IMR-90 (cell line): ENCODE data around the gene GRB14. TPM values are rescaled to one million over a fixed set of nuclear protein-coding genes. Genes with fewer than 3 reads are reported as not detected.

Experiments
- ATAC-seq: fragments of 200-7000 bp; cut with Tn5 transposase; 2 replicates; pipeline ENCODE4 v1.9.1; 2020; ENCODE audit warnings: low read depth, mild to moderate bottlenecking, moderate library complexity
- BruUV-seq: library from RNA; stranded (reverse); fragments of 400-500 nt; replicated peaks from 2 replicates; lab custom pipeline; 2021; lab: Mats Ljungman, UMichigan
- CTCF ChIA-PET: fragments of 300-600 bp; formaldehyde crosslinking; extraction: SDS; loops from one replicate; lab custom pipeline; 2021; ENCODE audit warnings: antibody characterized with exemption; lab: Yijun Ruan, JAX
- POLR2A ChIA-PET: fragments of 300-600 bp; sonication (Branson Sonifier 250); formaldehyde crosslinking; loops from one replicate; lab custom pipeline; 2022; ENCODE audit warnings: antibody characterized with exemption; ENCODE audit not compliant: unreplicated experiment; lab: Charles Lee
- DNase-seq: peaks from one replicate; pipeline ENCODE4 v3.0.0; 2013
- H2AFZ ChIP-seq: replicated peaks from 2 replicates; pipeline ENCODE3; 2013; ENCODE audit warnings: low read length, mild to moderate bottlenecking; ENCODE audit not compliant: poor library complexity
- H2AK5ac ChIP-seq: 2 replicates; pipeline ENCODE4 v1.6.1; 2013; ENCODE audit warnings: low read depth, low read length, inconsistent platforms
- H2AK9ac ChIP-seq: replicated peaks from 2 replicates; pipeline ENCODE3; 2013; ENCODE audit warnings: mild to moderate bottlenecking, low read depth, low read length, moderate library complexity; ENCODE audit not compliant: poor library complexity
- H2BK120ac ChIP-seq: 2 replicates; pipeline ENCODE4 v1.6.1; 2013; ENCODE audit warnings: low read depth, low read length, inconsistent platforms
- H2BK15ac ChIP-seq: 3 replicates; pipeline ENCODE4 v1.6.1; 2013; ENCODE audit warnings: low read depth, low read length, inconsistent platforms
- H2BK20ac ChIP-seq: 2 replicates; pipeline ENCODE4 v1.6.1; 2013; ENCODE audit warnings: low read depth, mild to moderate bottlenecking, inconsistent platforms, low read length, moderate library complexity
- H2BK5ac ChIP-seq: 2 replicates; pipeline ENCODE4 v1.6.1; 2013; ENCODE audit warnings: mild to moderate bottlenecking, low read depth, low read length, inconsistent platforms; ENCODE audit not compliant: poor library complexity, severe bottlenecking
- H3K14ac ChIP-seq: replicated peaks from 2 replicates; pipeline ENCODE4 v1.6.1; 2013; ENCODE audit warnings: low read depth, low read length, inconsistent platforms
- H3K18ac ChIP-seq: 2 replicates; pipeline ENCODE4 v1.6.1; 2013; ENCODE audit warnings: low read depth, low read length, control low read depth
- H3K23ac ChIP-seq: 2 replicates; pipeline ENCODE4 v1.6.1; 2013; ENCODE audit warnings: low read depth, low read length, inconsistent platforms
- H3K27ac ChIP-seq: 2 replicates; pipeline ENCODE4 v1.5.1; 2013; ENCODE audit warnings: mild to moderate bottlenecking, control low read depth, low read length; ENCODE audit not compliant: insufficient read depth
- H3K27me3 ChIP-seq: 2 replicates; pipeline ENCODE4 v1.6.1; 2013; ENCODE audit warnings: low read length; ENCODE audit not compliant: control insufficient read depth, insufficient read depth
- H3K36me3 ChIP-seq: 2 replicates; pipeline ENCODE4 v1.6.1; 2013; ENCODE audit warnings: low read length, mixed read lengths; ENCODE audit not compliant: control insufficient read depth, insufficient read depth
- H3K4ac ChIP-seq: 2 replicates; pipeline ENCODE4 v1.6.1; 2013; ENCODE audit warnings: low read depth, low read length, inconsistent platforms
- H3K4me1 ChIP-seq: 2 replicates; pipeline ENCODE4 v1.6.1; 2013; ENCODE audit warnings: low read length, mixed read lengths; ENCODE audit not compliant: control insufficient read depth, insufficient read depth
- H3K4me2 ChIP-seq: 2 replicates; pipeline ENCODE4 v1.6.1; 2013; ENCODE audit warnings: low read depth, mild to moderate bottlenecking, control low read depth, low read length, moderate library complexity
- H3K4me3 ChIP-seq: 2 replicates; pipeline ENCODE4 v1.5.1; 2013; ENCODE audit warnings: low read depth, mild to moderate bottlenecking, control low read depth, low read length, moderate library complexity; ENCODE audit not compliant: insufficient read depth
- H3K56ac ChIP-seq: 2 replicates; pipeline ENCODE4 v1.6.1; 2013; ENCODE audit warnings: low read length, inconsistent platforms; ENCODE audit not compliant: insufficient read depth; ENCODE audit errors: extremely low read depth
- H3K79me1 ChIP-seq, 2 experiments: 2 replicates each; pipeline ENCODE4 v1.6.1; 2013; ENCODE audit warnings: low read length in 2 of 2, inconsistent platforms in 1 of 2, low read depth in 1 of 2
- H3K9ac ChIP-seq: 2 replicates; pipeline ENCODE4 v1.6.1; 2013; ENCODE audit warnings: low read depth, low read length, control low read depth
- H3K9me1 ChIP-seq: 2 replicates; pipeline ENCODE4 v1.6.1; 2013; ENCODE audit warnings: low read length, inconsistent platforms; ENCODE audit not compliant: insufficient read depth
- H3K9me3 ChIP-seq: 2 replicates; pipeline ENCODE4 v1.6.1; 2013; ENCODE audit warnings: low read length; ENCODE audit not compliant: control insufficient read depth, insufficient read depth
- H4K20me1 ChIP-seq: 2 replicates; pipeline ENCODE4 v1.6.1; 2013; ENCODE audit warnings: low read length, inconsistent platforms; ENCODE audit not compliant: insufficient read depth
- H4K5ac ChIP-seq: 2 replicates; pipeline ENCODE4 v1.6.1; 2013; ENCODE audit warnings: mild to moderate bottlenecking, low read depth, low read length, control low read depth
- H4K8ac ChIP-seq, 2 experiments: 2 replicates each; pipeline ENCODE4 v1.6.1; 2013; ENCODE audit warnings: low read depth in 2 of 2, low read length in 2 of 2, control low read depth in 1 of 2, inconsistent platforms in 1 of 2
- H4K91ac ChIP-seq: 2 replicates; pipeline ENCODE4 v1.6.1; 2013; ENCODE audit warnings: low read depth, low read length, inconsistent platforms; ENCODE audit not compliant: insufficient read depth
- BHLHE40 ChIP-seq: fragments of 150-350 bp; IDR thresholded peaks from 2 replicates; pipeline ENCODE4 v1.6.1; 2016; ENCODE audit warnings: mild to moderate bottlenecking, low read depth, low read length
- MAFK ChIP-seq: IDR thresholded peaks from 2 replicates; pipeline ENCODE4 v1.6.1; 2012; ENCODE audit warnings: low read depth, low read length, improper control_type of control experiment
- dilution Hi-C: fragments of 300-500 bp; cut with HindIII; formaldehyde crosslinking; loops from one replicate; pipeline ENCODE4 v1.14.3; 2018; ENCODE audit warnings: low sequenced_read_pairs; ENCODE audit not compliant: unreplicated experiment
- in situ Hi-C: fragments of 300-500 bp; cut with MboI; formaldehyde crosslinking; loops from 3 replicates; pipeline ENCODE4 v1.14.3; 2019; ENCODE audit warnings: low sequenced_read_pairs, inconsistent platforms, mixed read lengths
- intact Hi-C: fragments of 100-400 bp; cut with micrococcal nuclease; formaldehyde crosslinking; loops from 2 replicates; pipeline ENCODE4 v1.10.0; 2022
- polyA plus RNA-seq, 3 experiments: library from polyadenylated mRNA; depleted of rRNA; stranded (reverse); fragments of >200 nt; gene quantifications; 2 replicates each; pipeline ENCODE4 v1.2.3, GENCODE V29; 2012; ENCODE audit warnings: low replicate concordance in 1 of 3
- total RNA-seq: library from RNA; depleted of rRNA; stranded (reverse); fragments of >200 nt; gene quantifications from 2 replicates; pipeline ENCODE4 v1.2.3, GENCODE V29; 2012

The GRB14 gene
- total and polyA plus RNA-seq, 2 of the 4 experiments (the other 2 are of a cell fraction) = not detected

- Histone ChIP-seq H2BK15ac (no peak overlapping the region), H4K20me1 (no peaks in the 10 kb centered on the region), H3K9ac (no peak overlapping the region), H3K9me1 (no peaks in the 10 kb centered on the region), H3K23ac (no peak overlapping the region), H2BK5ac (no peak overlapping the region), H2AFZ (no peak overlapping the region), H2AK5ac (no peak overlapping the region), H3K4ac (no peak overlapping the region), H3K79me1 (no peaks in the 10 kb centered on the region), H3K56ac (no peak overlapping the region), H3K18ac (no peak overlapping the region), H4K91ac (no peak overlapping the region), H2BK120ac (no peak overlapping the region), H3K4me2 (no peak overlapping the region), H3K4me3 (no peak overlapping the region), H2BK20ac (no peak overlapping the region), H4K8ac (no peak overlapping the region), H3K36me3 (no peaks in the 10 kb centered on the region), H3K9me3 (no peaks in the 10 kb centered on the region), H3K27ac (no peak overlapping the region), H3K27me3 (no peaks in the 10 kb centered on the region), H3K4me1 (no peaks in the 10 kb centered on the region), H2AK9ac (no peak overlapping the region), H4K5ac (no peak overlapping the region), H3K14ac (no peak overlapping the region)
- CTCF ChIA-PET = no interaction called here
- DNase-seq (no peak), ATAC-seq (no peak)
- TF ChIP-seq BHLHE40 (no peak), MAFK (peak; percentile 64)
- dilution Hi-C loops (no loop called here), intact Hi-C loops (loop anchor here (10.0 kb wide), 1 partner anchor 1130 kb away; no protein-coding TSS in a partner anchor), in situ Hi-C loops (loop anchor here (25.0 kb wide), 1 partner anchor 1288 kb away; no protein-coding TSS in a partner anchor)
- POLR2A ChIA-PET = no interaction called here
- no TSS peak for BruUV-seq
Measured at GRCh38 chr2:164474873-164475272, 146.4 kb downstream of the GRB14 start.
